Glutamatergic neuron (in vitro differentiated cells): Measurements from ENCODE around the gene FBXO42. TPM values are rescaled to one million over a fixed set of nuclear protein-coding genes. Genes with fewer than 3 reads are reported as not detected.

Experiments
- DNase-seq: peaks from one replicate; pipeline ENCODE4 v3.0.0; 2022
- H3K27ac Mint-ChIP-seq: one replicate; pipeline ENCODE4 v1.8.0; 2020; ENCODE audit warnings: mild to moderate bottlenecking, mixed read lengths, inconsistent platforms; ENCODE audit not compliant: unreplicated experiment
- H3K27me3 Mint-ChIP-seq: one replicate; pipeline ENCODE4 v1.8.0; 2020; ENCODE audit warnings: mild to moderate bottlenecking, moderate library complexity, mixed read lengths, inconsistent platforms; ENCODE audit not compliant: unreplicated experiment
- H3K36me3 Mint-ChIP-seq: one replicate; pipeline ENCODE4 v1.8.0; 2020; ENCODE audit warnings: mild to moderate bottlenecking, mixed read lengths, inconsistent platforms; ENCODE audit not compliant: unreplicated experiment
- H3K4me1 Mint-ChIP-seq: one replicate; pipeline ENCODE4 v1.8.0; 2020; ENCODE audit warnings: mild to moderate bottlenecking, low read depth, mixed read lengths, inconsistent platforms; ENCODE audit not compliant: unreplicated experiment
- H3K4me3 Mint-ChIP-seq: one replicate; pipeline ENCODE4 v1.8.0; 2020; ENCODE audit warnings: mild to moderate bottlenecking, mixed read lengths, inconsistent platforms; ENCODE audit not compliant: unreplicated experiment
- H3K9me3 Mint-ChIP-seq: one replicate; pipeline ENCODE4 v1.8.0; 2020; ENCODE audit warnings: mild to moderate bottlenecking, moderate library complexity, mixed read lengths, inconsistent platforms; ENCODE audit not compliant: unreplicated experiment
- CTCF ChIP-seq: fragments of 200-600 bp; sonication (generic); IDR thresholded peaks from one replicate; pipeline ENCODE4 v1.5.0; 2021; ENCODE audit not compliant: partially characterized antibody, unreplicated experiment
- total RNA-seq: library from RNA; stranded (reverse); fragmentation: NEBNext Ultra II Directional; extraction: Animal tissue kit (Norgen Biotek cat#: 25700); gene quantifications from one replicate; pipeline ENCODE4 v1.2.1, GENCODE V29; 2021; ENCODE audit not compliant: unreplicated experiment

FBXO42 gene
- total RNA-seq, 1 donor from 2014 or later, result 27.7 TPM

DNA sequence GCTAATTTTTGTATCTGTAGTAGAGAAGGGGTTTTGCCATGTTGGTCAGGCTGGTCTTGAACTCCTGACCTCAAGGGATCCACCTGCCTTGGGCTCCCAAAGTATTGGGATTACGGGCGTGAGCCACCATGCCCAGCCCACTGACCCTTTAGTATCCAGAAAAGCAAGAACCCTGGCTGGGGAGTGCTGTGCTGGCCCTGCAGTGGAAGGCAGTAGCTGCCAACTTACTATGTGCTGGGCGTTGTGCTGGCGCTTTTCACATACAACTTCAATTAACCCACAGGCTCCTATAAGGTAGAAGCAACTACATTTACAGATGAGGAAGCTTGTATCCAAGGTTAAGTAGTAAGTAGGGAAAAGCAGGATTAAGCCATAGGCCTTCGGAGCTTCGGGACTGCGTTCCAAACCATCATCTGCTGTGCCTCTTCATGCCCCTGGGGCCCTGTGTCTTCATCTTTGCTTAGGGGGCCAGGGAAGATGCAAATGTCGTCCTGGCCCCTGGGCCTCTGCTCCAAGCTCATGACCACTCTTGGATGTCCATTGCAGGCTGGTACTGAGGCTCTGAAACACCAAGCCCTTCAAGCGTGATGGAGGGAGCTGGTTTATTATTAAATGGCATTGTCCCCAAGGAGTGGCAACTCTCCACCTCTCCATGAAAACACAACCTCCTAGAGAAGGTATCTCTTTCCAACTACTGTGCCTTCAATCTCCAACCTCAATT is 106.6 kb downstream of the FBXO42 start:
- Mint-ChIP-seq H3K9me3 (peaks cover 7% of the 10 kb centered on the region), H3K27ac (no peak overlapping the region), H3K36me3 (no peaks in the 10 kb centered on the region), H3K4me3 (no peak overlapping the region), H3K27me3 (peaks cover 5% of the 10 kb centered on the region), H3K4me1 (peaks cover 14% of the 10 kb centered on the region)
- no peak for TF ChIP-seq CTCF
- no peak for DNase-seq

DNA sequence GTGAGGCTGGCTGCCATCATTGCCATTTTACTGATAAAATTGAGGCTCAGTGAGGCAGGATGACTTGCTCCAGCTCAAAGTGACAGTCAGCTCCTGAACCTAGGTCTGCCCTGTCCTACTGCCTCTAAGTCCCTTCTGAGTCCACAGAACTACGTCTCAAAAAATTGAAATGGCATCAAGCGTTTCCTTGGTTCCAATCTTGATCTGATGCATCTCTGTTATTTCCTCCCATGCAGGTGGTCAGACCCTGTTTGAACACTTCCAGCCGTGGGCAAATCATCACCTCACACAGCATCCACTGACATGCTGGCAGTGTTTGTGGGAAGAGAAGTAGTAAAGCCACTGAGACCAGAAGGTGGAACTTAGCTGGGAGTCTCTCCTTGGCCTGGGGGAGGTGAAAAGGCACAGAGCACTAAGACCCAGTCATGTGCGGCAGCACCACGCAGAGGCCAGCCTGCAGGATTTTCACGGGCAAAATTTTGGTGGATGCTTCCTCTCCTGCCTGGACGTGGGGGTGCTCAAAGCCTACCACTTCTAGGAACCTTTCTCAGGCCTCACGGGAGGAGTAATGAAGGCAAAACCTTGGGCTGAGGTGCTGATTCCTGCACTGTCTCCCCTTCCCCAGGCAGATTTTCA is 107.5 kb downstream of the FBXO42 start:
- no peak for DNase-seq
- peaks cover 5% of the 10 kb centered on the region for H3K27me3 Mint-ChIP-seq
- TF ChIP-seq CTCF, result peak; percentile 36
- no peak overlapping the region for H3K27ac Mint-ChIP-seq
- peaks cover 7% of the 10 kb centered on the region for H3K9me3 Mint-ChIP-seq
- H3K36me3 Mint-ChIP-seq, result no peaks in the 10 kb centered on the region
- H3K4me1 Mint-ChIP-seq, result peaks cover 14% of the 10 kb centered on the region
- no peak overlapping the region for H3K4me3 Mint-ChIP-seq

DNA sequence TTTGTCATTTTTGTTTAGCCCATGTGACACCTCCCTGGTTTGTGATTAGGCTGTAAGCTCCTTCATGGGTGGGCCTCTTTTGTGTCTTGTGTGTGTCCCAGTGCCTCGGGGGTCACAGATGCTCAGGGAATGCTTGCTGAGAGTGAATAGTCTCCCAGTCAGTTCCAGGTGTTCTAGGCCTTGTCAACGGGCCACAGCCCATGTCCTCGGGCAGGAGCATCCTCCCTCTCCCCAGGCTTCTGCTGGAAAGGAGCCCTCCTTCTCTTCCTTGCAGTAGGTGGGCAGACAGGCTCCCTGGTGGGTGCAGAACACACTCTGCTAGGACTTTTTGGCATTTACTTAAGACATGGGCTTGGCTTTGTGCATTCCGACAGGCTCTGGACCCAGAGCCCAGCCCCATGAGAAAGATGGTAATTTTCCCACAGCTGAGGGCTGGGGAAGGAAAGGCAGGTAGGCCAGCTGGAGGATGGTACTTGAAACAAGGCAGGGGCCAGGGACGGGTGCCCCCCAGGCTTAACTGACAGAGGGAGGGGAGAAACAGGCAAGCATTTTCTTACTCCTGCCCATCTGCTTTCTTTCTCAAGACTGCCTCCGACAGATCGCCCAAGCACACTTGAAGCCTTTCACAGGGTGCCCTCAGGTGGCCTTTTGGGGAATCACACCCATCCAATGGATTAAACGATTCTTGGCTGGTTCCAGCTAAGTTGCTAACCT is 108.2 kb downstream of the FBXO42 start:
- peak; percentile 84 for DNase-seq
- Mint-ChIP-seq H3K27ac (peak overlapping the region; percentile 43), H3K4me3 (no peak overlapping the region), H3K36me3 (no peaks in the 10 kb centered on the region), H3K27me3 (peaks cover 5% of the 10 kb centered on the region), H3K4me1 (peaks cover 14% of the 10 kb centered on the region), H3K9me3 (peaks cover 7% of the 10 kb centered on the region)
- TF ChIP-seq CTCF, result peak; percentile 81

- H3K9me3 Mint-ChIP-seq, result peaks cover 7% of the 10 kb centered on the region
- no peak for TF ChIP-seq CTCF
- H3K36me3 Mint-ChIP-seq, result no peaks in the 10 kb centered on the region
- DNase-seq, result no peak
- H3K27me3 Mint-ChIP-seq, result peaks cover 5% of the 10 kb centered on the region
- H3K4me3 Mint-ChIP-seq, result no peak overlapping the region
- H3K27ac Mint-ChIP-seq, result no peak overlapping the region
- H3K4me1 Mint-ChIP-seq, result peaks cover 14% of the 10 kb centered on the region
These were observed 109.1 kb downstream of the FBXO42 start for GRCh38 chr1:16243215-16243610.
